ENCODE results near the gene NIBAN1. TPM values are rescaled to one million over a fixed set of nuclear protein-coding genes. Genes with fewer than 3 reads are reported as not detected.
A peak's percentile ranks its signal among the peaks of the same experiment; 100 is the strongest.

Gene NIBAN1
- total and polyA plus RNA-seq, 9 of the 15 experiments (the other 6 are each of a cell fraction or from before 2014, with no cell fraction given): 1.5 to 26.6 (median 16.2) TPM

DNA sequence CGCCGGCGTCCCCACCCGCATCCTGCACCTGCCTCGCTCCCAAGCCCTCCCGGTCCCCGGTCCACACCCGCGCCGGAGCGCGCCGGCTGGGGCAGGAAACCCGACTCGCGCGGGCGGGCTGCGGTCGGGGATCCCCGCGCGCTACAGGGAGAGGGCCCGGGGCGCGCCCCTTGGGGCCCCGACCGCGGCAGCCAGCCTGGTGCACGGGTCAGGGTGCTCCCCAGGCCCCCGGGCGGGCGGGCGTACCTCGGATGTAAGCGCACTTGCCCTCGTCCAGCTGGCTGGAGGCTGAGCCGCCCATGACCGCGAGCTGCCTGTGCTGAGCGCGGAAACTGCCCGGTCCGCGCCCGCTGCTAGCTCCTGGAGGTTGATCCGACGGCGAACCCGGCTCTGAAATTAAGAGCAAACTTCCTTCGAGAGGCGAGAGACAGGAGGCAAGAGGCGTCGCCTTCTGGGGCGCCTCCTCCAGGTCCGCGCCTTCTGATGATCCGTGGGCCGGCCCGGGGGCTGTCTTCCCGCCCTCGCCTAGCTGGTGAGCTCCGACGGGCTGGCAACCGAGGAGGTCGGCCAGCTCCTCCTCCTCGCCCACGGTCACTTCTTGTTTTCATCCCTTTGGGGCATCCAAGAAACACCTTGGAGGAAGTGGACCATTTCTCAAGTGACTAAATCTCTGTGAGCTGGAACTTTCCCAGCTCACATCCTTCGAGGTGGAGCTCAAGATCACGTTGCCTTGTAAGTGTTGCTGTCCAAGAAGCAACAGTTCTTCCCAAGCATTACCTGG lies at the start of gene NIBAN1 (continued):
- TF ChIP-seq HINFP (tag; conservative IDR thresholded peaks at IDR 0.05; ENCODE audit: low read depth): no peak
- TF ChIP-seq E2F4 (CRISPR knock-in tag; IDR thresholded peaks at IDR 0.05; ENCODE audit: low read depth): 0 out of 2 replicates have a peak, but pooled peaks have one; percentile 67
- TF ChIP-seq NFRKB (IDR thresholded peaks at IDR 0.05; ENCODE audit: low read depth): peak; percentile 25; the same call in 1 of the 2 replicates
- no peak for TF ChIP-seq RBM17 (IDR thresholded peaks at IDR 0.05; ENCODE audit: borderline replicate concordance, low read depth, low read length)
- TF ChIP-seq ZNF239 (CRISPR knock-in tag; IDR thresholded peaks at IDR 0.05): no peak
- TF ChIP-seq ZFX (CRISPR knock-in tag; IDR thresholded peaks at IDR 0.05): peak; percentile 78
- no peak for TF ChIP-seq ZBTB8A (IDR thresholded peaks at IDR 0.05; ENCODE audit: partially characterized antibody)
- peak; percentile 89 for TF ChIP-seq ATF1 (CRISPR knock-in tag; IDR thresholded peaks at IDR 0.05)
- TF ChIP-seq ATF1 (tag; IDR thresholded peaks at IDR 0.05): peak; percentile 89
- peak; percentile 82 for TF ChIP-seq HMGN3 (IDR thresholded peaks at IDR 0.05; ENCODE audit: borderline replicate concordance, extremely low read depth, insufficient read length, low read depth, low read length)
- no peak for TF ChIP-seq STAT5B (CRISPR knock-in tag; IDR thresholded peaks at IDR 0.05)
- TF ChIP-seq ZNF609 (CRISPR knock-in tag; IDR thresholded peaks at IDR 0.05; ENCODE audit: borderline replicate concordance): peak; percentile 22; the same call in 1 of the 2 replicates
- peak; percentile 97 for TF ChIP-seq ZC3H4 (CRISPR knock-in tag; IDR thresholded peaks at IDR 0.05; ENCODE audit: borderline replicate concordance)
- no peak for TF ChIP-seq ZNF224 (CRISPR knock-in tag; IDR thresholded peaks at IDR 0.05)
- TF ChIP-seq ZNF316 (IDR thresholded peaks at IDR 0.05): no peak
- no peak for TF ChIP-seq PCBP2 (IDR thresholded peaks at IDR 0.05; ENCODE audit: low read depth, low read length, poor library complexity, severe bottlenecking)
- peak; percentile 43; the same call in 1 of the 2 replicates for TF ChIP-seq ZNF740 (CRISPR knock-in tag; IDR thresholded peaks at IDR 0.05)
- no peak for TF ChIP-seq ZNF740 (tag; IDR thresholded peaks at IDR 0.05)
- no peak for TF ChIP-seq ZNF695 (CRISPR knock-in tag; IDR thresholded peaks at IDR 0.05)

All from K562 (cell line).